NCI-H2029 treated with DMSO at 0.1 percent for 48 hours (cell line): Measurements from ENCODE around the gene CLCN5.
A peak's percentile ranks its signal among the peaks of the same experiment; 100 is the strongest.

ENCODE experiments used
- DNase-seq: peaks from one replicate; lab custom pipeline; 2025; lab: John Stamatoyannopoulos, UW

CLCN5 gene

DNA sequence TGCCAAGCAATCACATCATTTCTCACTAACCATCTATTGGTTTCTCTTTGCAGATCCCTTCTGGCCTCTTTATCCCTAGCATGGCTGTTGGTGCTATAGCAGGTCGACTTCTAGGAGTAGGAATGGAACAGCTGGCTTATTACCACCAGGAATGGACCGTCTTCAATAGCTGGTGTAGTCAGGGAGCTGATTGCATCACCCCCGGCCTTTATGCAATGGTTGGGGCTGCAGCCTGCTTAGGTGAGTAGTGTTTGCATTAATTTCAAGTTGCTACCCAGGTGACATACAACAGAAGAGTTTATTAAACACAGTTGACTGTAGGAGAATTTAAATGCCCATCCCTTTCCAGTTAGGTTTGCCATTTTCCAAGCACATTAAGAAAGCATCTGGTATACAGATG is 166.2 kb downstream of the CLCN5 start:
- no peak for DNase-seq

DNA sequence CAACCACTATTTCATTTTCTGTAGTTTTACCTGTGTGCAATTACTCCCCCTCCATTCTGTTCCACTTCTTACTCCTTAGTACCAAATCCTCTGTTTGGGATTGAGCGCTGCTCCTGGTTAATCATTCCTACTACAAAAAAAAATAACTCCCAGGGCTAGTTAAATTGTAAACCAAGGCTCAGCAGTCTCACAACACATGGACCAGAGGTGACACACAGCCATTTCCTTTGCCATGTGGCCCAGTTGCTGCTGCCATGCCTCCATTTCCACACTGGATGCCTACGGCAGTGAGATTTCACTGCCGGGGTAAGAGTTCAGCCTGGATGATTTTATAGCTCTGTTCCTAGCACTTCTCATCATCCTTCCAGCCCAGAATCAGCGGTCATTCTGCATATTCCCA is 171.2 kb downstream of the CLCN5 start:
- DNase-seq: no peak

DNA sequence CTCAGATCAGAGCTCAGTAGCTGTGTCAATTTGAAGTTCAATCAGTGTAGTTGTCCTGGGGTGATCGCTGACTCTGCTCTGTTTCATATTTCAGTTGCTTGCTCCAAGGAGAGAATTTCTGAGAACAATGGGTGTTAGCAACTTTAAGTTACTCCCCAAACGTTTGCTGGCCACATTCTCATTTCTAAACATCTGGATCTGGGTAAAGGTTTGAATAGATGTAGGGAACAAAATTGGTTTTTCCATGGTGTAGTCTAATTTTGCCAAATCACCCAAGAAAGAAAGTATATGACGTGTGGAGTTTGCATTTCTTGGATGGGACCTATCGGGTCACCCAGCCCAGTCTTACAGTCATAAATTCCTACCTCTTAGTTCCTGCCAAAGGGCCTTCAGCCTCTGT is 174.7 kb downstream of the CLCN5 start:
- no peak for DNase-seq

DNA sequence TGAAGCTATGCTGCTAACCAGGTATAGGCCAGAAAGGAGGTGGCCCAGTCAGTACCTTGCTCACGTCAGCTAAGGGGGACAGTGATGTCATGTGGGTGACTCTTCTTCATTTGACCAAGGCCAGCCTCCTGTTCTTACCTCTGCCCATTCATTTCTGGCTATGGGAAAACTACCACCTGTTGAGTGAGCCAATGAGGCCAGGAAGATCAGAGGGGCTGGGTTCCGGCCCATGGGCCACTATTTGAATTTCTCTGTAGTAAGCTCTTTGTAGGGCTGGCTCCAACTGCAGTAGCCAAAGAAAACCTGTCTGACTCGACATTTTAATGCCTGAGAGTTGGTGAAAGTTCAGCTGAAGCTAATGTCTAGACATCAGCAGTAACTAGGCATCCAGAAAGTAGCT is 175.8 kb downstream of the CLCN5 start:
- no peak for DNase-seq

DNA sequence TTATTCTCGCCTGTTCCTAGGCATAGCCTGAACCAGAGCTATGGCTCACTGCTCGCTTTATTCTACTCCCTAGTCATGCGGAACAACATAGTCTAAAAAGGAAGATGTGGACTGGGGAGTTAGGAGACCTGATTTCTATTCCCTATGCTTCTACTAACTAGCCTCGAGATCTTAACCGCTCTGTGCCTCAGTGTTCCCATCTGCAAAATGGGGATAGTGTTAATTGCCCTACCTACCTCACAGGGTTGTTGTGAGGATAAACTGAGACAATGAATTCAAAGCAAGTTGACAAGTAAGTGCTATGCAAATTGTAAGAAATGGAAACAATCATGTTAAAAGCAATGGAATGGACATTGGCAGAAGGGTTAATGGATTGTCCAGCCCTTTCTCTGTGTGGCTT is 176.4 kb downstream of the CLCN5 start:
- no peak for DNase-seq

DNA sequence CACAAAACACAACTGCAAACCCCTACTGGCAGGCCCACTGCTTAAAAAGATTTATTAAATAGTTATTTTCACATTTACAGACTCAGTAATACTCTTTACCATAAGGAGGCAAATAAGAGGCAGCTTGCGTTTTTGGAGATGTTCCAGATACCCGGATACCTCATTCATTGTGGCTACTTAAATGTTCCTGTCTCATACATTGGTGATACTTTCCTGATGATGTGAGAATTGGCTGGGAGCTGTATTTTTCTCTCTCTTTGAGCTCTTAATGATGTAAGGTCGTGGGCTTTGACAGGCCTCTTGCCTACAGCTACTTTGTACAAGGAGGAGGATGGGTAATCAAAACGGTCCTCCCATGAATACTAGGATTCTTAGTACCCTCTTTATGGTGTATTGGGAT is 176.9 kb downstream of the CLCN5 start:
- DNase-seq: no peak

DNA sequence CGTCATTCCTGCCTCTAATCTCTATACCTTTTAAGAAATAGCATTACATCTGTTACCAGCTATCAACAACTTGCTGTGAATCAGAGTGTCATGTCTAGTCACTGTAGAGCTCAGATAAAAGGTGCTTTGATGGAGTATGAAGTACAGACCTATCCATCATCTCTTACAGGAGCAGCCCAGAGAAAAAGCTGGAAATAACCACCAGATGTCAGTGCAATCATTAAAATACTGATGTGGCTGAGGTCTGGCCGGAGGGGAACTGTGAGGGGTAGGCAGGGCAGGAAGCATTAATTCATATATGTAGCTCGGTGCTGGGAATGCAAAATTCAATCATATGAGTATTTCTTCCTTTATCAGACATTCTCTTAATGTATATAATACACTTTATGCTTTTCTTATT is 177.8 kb downstream of the CLCN5 start:
- DNase-seq: peak; percentile 1

DNA sequence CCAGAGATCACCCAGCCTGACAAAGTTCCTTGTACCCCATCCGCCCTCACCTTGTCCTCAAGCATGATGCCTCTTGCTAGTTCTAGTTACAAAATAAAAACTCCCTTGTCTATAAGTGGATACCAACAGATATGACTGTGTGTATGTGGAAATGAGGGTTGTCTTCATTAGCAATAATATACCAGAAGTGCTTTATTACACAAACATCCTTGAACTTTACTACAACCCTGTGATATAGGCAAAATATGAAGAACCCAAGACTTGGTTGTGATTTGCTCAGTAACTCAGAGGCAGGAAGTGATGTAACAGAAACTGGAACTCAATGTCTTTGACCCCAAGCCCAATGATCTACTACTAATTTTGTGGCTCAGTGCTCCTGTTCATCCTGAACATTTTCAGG is 180.8 kb downstream of the CLCN5 start:
- DNase-seq: no peak

DNA sequence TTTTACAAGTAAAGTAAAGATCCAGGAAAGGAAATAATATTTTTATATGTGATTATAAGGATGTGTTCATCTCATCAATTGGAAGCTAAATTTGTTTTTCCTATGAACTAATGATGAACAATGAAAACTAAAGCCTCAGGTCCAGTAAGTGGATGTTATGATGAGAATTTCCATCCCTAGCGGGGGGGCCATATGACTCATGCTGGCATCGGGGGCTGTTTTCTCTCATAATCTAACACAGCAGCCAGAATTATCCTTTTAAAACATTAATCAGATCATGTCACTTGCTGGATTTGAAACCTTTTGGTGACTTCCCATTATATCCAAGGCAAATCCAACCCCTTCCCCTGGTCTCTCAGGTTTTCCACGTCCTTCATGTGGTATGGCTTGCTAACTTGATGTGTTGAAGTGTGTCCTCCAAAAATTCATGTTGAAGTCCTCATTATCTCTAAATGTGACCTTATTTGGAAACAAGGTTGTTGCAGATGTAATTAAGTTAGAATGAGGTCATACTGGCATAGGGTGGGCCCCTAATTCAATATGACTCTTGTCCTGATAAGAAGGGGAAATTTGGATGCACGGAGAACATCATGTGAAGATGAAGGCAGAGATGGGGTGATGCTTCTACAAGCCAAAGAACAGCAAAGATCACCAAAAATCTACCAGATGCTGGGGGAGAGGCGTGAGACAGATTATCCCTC is 181.6 kb downstream of the CLCN5 start:
- DNase-seq: no peak

DNA sequence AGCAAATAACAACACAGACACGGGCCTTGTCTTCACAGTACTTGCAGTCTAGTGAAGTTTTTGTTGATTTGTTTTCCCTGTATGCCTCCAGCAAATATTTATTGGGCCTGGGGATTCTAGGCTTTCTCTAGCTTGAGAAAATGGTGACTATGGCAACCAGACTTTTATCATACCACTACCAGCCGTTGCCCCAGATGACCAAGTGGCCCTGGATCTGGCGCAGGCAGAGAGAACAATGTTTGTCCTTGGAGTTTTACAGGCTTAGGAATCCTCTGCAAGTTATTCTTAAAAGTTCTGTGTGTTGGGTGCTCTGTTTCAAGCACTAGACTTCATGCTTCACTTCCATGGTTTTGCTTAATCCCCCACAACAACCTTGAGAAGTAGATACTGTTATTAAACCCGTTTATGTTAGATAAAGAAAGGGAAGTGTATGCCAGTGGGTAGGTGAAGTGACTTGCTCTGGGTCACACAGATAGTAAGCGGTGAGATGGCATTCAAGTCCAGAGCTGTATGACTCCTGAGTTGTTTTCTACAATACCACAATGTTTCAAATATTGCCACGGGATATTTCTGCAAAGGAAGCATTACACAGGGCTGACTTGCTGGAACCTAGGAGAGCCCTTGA is 183.8 kb downstream of the CLCN5 start:
- no peak for DNase-seq

DNA sequence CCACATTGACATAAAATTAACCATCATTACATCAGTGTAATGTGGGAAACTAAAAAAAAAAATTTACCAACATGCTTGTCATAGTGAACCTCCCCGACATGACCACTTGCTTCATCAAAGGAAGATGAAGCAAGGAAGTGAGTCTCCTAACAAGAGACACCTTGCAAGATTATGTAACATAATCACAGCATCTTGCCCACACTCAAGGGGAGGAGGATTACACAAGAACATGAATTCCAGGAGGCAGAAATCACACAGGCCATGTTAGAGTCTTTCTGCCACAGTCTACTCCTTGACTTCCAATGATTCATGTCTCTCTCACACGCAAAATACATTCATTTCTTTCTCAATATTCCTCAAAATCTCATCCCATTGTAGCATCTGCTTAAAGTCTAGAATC is 185.1 kb downstream of the CLCN5 start:
- DNase-seq: no peak

DNA sequence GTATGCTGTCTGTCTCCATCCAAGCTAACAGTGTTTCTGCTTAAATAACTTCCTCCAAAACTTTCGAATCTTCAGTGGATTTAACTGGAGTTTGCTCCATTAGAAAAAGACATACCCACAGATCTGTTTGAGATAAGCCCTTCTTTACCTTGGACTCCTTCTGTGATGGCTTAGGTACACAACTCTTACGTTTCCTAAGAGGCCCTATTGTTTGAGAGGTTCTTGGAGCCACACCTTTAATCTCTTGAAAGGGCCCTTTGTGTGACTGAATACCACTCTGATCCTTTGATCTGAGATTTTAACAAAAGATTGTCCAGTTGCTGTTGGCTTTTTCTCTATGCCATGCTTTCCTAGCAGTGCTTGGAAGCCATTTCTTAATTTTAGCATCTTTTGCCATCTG is 185.9 kb downstream of the CLCN5 start:
- DNase-seq: no peak

DNA sequence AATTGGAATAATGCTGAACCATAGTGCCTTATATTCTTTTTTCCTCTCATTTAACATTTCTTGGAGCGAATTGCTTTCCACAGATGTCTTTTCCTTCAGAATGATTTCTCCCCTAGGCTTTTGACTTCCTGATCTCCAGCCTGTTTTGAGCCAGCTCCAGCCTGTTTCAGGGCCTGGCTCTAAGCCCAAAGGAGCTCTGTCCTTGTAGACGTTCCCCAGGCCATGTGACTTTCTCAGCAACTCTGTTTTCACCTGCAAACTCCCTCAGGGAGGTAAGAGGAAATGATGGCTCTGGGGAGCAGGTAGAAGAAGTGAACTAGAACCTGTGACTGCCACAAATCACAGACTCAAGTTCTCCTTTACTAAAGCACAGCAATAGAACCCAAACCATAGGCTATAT is 189.3 kb downstream of the CLCN5 start:
- DNase-seq: peak; percentile 8

DNA sequence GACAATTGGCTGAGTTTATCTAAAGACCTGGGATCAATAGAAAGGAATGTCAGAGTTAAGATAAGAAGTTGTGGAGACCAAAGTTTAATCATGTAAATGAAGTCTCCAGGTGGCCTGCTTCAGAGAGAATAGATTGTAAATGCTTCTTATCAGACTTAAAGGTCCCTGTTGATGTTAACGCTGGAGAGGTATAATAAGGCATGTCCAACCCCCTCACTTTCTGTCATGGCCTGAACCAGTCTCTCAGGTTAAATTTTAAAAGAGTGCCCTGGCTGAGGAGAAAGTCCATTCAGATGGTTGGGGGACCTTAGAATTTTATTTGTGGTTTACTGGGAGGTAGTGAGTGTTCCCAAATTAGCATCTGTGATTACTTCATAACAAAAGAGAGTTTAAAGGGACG is 191.7 kb downstream of the CLCN5 start:
- DNase-seq: no peak

DNA sequence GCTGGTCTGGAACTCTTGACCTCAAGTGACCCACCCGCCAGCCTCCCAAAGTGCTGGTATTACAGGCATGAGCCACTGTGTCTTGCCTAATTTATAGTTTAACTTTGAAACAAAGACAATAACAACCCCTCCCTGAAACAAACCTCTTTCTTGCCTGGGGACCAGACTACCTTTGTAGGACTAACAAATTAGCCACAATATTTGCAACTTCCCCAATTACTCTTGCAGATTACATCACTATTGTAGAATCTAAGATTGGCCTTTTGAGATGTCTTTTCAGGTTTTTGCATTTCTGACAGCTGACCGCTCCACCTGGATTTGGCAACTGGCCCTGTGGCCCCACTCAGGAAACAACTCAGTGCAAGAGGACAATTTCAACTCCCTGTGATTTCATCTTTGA is 193.6 kb downstream of the CLCN5 start:
- no peak for DNase-seq

DNA sequence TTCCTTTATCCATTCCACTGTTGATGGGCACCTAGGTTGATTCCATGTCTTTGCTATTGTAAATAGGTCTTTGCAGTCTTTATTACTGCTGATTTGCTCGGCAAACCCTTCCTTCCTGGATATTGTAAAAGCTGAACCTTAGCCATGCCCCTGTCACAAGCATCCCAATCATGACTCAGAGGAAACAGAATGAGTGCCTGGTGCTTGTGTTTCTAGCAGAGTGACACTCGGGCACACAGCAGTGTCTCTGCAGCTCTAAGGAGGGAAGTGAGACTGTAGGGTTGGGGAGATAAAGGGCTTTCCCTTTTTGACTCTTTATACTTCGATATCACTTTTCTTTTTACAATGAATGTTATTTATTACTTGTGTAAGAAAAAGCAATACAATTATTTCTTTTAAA is 195.1 kb downstream of the CLCN5 start:
- no peak for DNase-seq

DNA sequence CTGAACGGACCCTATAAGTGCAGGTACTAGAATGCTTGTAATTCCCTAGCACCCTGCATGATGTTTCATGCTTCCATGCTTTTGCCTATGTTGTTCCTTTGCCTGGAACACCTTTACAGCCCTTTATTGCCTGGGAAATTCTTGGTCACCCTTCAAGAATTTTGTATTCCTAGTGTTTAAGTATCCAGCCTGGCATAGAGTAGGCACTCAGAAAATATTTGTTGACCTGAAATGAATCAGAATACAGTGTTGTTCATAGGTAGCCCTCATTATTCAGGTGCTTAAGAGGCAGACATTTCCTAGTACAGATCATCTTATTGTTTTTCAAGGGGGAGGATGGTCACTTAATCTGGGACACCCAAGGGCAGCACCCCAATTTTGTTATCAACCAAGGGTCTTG is 203.1 kb downstream of the CLCN5 start:
- DNase-seq: no peak

DNA sequence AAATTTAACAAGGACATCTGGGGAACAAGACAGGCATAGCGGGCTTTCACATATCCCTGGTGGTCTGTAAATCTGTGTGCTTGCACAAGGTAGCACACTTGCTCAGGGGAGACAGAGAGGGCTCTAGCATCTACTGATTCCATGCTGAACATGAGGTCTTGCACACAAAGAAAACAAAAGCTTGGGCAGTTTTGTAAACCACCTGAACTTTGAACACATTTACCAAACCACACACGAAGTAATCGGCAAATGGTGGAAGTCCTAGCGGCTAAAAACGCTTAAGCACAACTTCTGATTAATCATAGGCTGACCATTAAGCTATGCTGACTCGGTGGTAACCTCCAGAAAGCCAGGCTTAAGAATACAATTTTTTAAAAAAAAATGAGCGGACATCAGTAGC is 225.6 kb downstream of the CLCN5 start:
- DNase-seq: no peak
